GM12875 (cell line): ENCODE results near the gene LAMA1.

Experiments
- H3K4me3 ChIP-seq: one replicate; pipeline ENCODE4 v1.5.1; 2011; ENCODE audit warnings: low read depth, low read length, control low read depth
- TF ChIP-seq, protein P1 (sequence below): IDR thresholded peaks from 2 replicates; pipeline ENCODE4 v1.5.1; 2011; ENCODE audit warnings: low read depth, mild to moderate bottlenecking, control low read depth, inconsistent platforms, low read length, moderate library complexity, borderline replicate concordance; ENCODE audit not compliant: insufficient read depth

LAMA1 gene

DNA sequence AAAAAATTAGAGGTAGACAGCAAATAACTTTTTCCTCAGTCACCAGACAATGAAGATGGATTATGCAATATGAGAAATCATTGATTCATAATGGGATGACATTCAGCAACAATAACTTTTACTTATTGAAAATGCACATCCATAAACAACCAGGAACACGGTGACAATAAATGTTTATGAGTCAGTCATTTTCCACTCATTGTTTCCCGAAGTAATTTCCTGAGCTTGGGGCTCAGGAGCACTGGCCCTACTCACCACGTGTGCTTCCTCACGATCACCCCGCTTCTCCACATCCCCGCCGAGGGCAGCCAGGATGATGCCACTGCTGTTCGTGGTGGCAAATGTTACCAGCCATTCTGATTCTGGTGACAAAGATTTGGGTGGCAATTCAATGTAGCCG, 156.3 kb downstream of the LAMA1 start:
- no peak overlapping the region for H3K4me3 ChIP-seq
- TF ChIP-seq, protein P1, sequence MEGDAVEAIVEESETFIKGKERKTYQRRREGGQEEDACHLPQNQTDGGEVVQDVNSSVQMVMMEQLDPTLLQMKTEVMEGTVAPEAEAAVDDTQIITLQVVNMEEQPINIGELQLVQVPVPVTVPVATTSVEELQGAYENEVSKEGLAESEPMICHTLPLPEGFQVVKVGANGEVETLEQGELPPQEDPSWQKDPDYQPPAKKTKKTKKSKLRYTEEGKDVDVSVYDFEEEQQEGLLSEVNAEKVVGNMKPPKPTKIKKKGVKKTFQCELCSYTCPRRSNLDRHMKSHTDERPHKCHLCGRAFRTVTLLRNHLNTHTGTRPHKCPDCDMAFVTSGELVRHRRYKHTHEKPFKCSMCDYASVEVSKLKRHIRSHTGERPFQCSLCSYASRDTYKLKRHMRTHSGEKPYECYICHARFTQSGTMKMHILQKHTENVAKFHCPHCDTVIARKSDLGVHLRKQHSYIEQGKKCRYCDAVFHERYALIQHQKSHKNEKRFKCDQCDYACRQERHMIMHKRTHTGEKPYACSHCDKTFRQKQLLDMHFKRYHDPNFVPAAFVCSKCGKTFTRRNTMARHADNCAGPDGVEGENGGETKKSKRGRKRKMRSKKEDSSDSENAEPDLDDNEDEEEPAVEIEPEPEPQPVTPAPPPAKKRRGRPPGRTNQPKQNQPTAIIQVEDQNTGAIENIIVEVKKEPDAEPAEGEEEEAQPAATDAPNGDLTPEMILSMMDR = no peak

DNA sequence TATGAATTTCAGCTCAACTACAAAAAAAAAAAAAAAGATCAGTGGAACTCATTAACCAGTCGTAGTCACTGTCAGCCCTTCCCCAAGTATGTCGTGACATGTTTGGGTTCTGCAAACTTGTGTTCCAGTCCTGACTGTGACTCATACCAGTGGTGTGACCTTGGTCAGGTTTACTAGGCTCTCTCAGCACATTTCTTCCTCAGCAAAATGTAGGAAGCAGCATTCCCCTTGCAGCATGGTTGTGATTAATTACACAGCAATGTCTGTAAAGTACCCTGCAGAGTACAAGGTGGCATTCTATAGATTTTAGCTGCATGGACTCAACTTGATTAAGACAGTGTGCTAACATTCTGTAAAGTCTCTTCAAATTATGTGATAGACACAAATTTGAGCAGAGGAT, 156.9 kb downstream of the LAMA1 start:
- H3K4me3 ChIP-seq = no peak overlapping the region
- TF ChIP-seq, protein P1 = no peak

DNA sequence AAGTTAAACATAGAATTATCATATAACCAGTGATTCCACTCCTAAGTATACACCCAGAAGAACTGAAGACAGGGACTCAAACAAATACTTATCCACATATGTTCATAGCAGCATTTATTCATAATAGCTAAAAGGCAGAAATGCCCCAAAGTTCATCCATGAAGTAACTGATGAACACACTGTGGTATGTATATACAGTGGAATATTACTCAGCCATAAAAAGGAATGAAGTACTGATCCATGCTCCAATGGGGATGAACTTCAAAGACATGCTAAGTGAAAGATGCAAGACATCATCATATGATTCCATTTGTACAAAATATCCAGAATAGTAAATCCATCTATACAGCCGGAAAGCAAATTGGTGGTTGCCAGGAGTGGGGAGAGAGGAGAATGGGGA, 157.5 kb downstream of the LAMA1 start:
- no peak overlapping the region for H3K4me3 ChIP-seq
- TF ChIP-seq, protein P1 = no peak

DNA sequence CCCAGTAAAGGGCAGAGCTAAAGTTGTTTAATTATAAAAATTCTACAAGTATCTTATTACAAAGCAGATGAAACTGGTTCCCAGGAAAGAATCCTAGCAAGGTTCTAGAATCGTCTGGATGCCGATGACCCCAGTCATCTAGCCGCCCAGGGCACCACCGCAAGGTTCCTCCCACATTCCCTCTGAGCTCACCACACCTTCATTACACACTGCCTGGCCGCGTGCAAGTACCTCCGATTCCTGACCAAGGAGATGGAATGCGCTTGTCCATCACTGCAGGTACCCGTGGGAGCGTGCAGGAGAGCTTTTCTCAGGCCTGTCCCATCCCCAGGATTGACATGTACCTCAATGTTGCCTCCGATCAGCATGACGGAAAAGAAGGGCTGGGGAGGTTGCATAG, 158.5 kb downstream of the LAMA1 start:
- no peak overlapping the region for H3K4me3 ChIP-seq
- TF ChIP-seq, protein P1 = no peak

DNA sequence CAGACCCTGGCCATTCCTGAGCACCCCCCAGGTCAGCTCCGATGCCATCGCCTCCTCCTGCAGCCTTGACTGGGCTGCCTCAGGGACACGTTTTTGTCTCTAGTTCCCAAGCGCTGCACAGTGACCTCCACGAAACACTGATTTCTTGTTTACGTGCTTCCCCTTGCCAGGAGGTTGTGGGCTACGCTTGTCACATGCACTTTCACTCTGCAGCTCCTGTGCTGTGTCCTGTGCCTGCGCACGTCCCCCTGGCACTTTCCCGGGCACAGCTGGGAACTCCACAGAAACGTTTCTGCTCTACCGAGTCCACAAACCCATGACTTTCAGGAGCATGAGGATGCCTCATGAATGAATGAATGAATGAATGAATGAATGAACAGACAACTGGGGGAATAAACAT, 160.6 kb downstream of the LAMA1 start:
- H3K4me3 ChIP-seq = no peak overlapping the region
- TF ChIP-seq, protein P1 = no peak

DNA sequence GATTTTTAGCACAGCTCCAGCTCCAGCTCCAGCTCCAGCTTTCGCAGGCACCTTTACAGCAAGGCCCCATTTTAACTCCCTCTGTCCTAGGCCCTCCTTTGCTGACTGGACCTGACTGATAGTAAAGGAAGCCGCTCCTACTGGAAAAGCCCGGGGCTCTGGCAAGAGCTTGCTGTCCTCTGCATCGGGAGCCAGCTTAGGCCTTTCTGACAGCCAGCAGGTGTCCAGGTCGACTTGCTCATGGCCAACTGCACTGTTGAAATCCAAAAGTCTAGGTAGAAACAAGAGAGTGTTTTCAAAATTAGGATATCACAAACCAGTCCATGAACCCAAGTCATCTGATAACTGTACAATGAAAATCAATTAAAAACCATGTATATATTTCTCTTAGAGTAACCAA, 161.1 kb downstream of the LAMA1 start:
- TF ChIP-seq, protein P1 = no peak

DNA sequence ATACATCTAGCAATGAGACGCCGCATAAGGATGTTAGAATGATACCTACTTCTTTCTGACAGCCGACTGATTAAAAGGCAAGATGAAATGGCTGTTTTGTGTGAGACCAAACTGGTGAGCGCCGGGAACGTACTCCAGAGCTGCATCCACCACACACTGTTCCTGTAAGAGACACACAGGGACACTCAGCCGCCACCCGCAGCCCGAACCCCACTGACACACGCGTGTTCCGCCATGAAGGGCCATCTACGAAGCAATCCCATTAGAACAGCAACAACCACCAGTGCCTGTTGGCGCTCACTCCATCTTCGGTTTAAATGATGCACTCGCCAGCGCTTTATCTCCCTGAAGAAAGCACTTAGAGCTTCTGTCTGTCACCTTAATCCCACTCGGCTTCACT, 162.3 kb downstream of the LAMA1 start:
- no peak overlapping the region for H3K4me3 ChIP-seq
- TF ChIP-seq, protein P1 = no peak

More for the DNA sequence above, 161.1 kb downstream of the LAMA1 start:
- no peak overlapping the region for H3K4me3 ChIP-seq
